DOHH2 (cell line): ENCODE data around the gene AKAP5.

ENCODE experiments used
- CTCF ChIP-seq: fragments of 200-600 bp; sonication (generic); IDR thresholded peaks from one replicate; pipeline ENCODE4 v1.5.1; 2014; ENCODE audit warnings: antibody characterized with exemption, mild to moderate bottlenecking, low read depth, low read length; ENCODE audit not compliant: poor library complexity, severe bottlenecking
- EZH2phosphoT487 ChIP-seq: fragments of 200-600 bp; sonication (generic); IDR thresholded peaks from 2 replicates; pipeline ENCODE4 v1.6.1; 2017; ENCODE audit warnings: borderline replicate concordance, mild to moderate bottlenecking, antibody characterized with exemption, low read length, moderate library complexity, mixed read lengths

GRCh38 chr14:64438181-64438841 lies 27.0 kb upstream of the AKAP5 start:
- TF ChIP-seq EZH2phosphoT487, result no peak
- TF ChIP-seq CTCF, result no peak
